Gastrocnemius medialis (tissue), 4 donors: ENCODE measurements around the gene DMGDH. TPM values are rescaled to one million over a fixed set of nuclear protein-coding genes. Genes with fewer than 3 reads are reported as not detected.

ENCODE experiments used
- ATAC-seq, 2 donors: fragments of 150-250 bp; one replicate each; pipeline ENCODE4 v1.9.1; 2016
- DNase-seq, 2 donors: peaks; one replicate each; pipeline ENCODE4 v3.0.0-alpha.2; 2019
- H3K27ac ChIP-seq, 4 donors: fragments of 200-600 bp; sonication (generic); 1 replicate in 1 of 4; 2 replicates in 3 of 4; pipeline ENCODE4 v1.5.1; 2016 to 2018; ENCODE audit warnings: mild to moderate bottlenecking in 2 of 4, moderate library complexity in 1 of 4
- H3K27me3 ChIP-seq, 3 donors: fragments of 200-600 bp; sonication (generic) in 2 of 3; 1 replicate in 1 of 3; 2 replicates in 2 of 3; pipeline versions ENCODE4 v1.5.1 to v1.6.0; 2016 to 2019; ENCODE audit warnings: mild to moderate bottlenecking in 1 of 3, moderate library complexity in 1 of 3
- H3K36me3 ChIP-seq, 2 donors: fragments of 200-600 bp; sonication (generic) in 1 of 2; one replicate each; pipeline ENCODE4 v1.5.1; 2017 to 2018
- H3K4me1 ChIP-seq, 2 donors: fragments of 200-600 bp; sonication (generic) in 1 of 2; one replicate each; pipeline ENCODE4 v1.5.1; 2016 to 2017; ENCODE audit warnings: mild to moderate bottlenecking in 2 of 2
- H3K4me3 ChIP-seq, 4 donors: fragments of 200-600 bp; sonication (generic) in 3 of 4; 1 replicate in 1 of 4; 2 replicates in 3 of 4; pipeline ENCODE4 v1.5.1; 2016 to 2019; ENCODE audit warnings: mild to moderate bottlenecking in 2 of 4
- H3K9me3 ChIP-seq, 3 donors: fragments of 200-600 bp; sonication (generic) in 2 of 3; 1 replicate in 1 of 3; 2 replicates in 2 of 3; pipeline ENCODE4 v1.5.1; 2016 to 2019
- POLR2A ChIP-seq, 2 donors: fragments of 450-650 bp; IDR thresholded peaks; one replicate each; pipeline ENCODE4 v1.6.1; 2017; ENCODE audit warnings: antibody characterized with exemption in 2 of 2, mild to moderate bottlenecking in 2 of 2, moderate library complexity in 2 of 2
- in situ Hi-C, 4 donors: fragments of 200-750 bp; cut with MboI; loops; one replicate each; pipeline versions ENCODE4 v1.15.0 to v1.8.0; 2017; ENCODE audit warnings: low sequenced_read_pairs in 4 of 4
- intact Hi-C: fragments of 100-400 bp; cut with DNase I; formaldehyde crosslinking; loops from one replicate; pipeline ENCODE4 v1.15.1; 2023; ENCODE audit warnings: low total_unique reads
- total RNA-seq, 4 donors: library from RNA; depleted of rRNA; stranded (reverse); fragments of >200 nt; gene quantifications; one replicate each; pipeline versions ENCODE4 v1.1.0 to v1.2.3, GENCODE V29; 2016
- TF ChIP-seq, protein P1 (sequence below), 5 experiments: fragments of 450-650 bp in 3 of 5; fragments of 200-600 bp in 2 of 5; sonication (generic) in 2 of 5; IDR thresholded peaks in 4 of 5; conservative IDR thresholded peaks in 1 of 5; 1 replicate in 4 of 5; 2 replicates in 1 of 5; pipeline ENCODE4 v1.5.1; 2016 to 2019; ENCODE audit warnings: antibody characterized with exemption in 5 of 5, mild to moderate bottlenecking in 3 of 5, moderate library complexity in 3 of 5

DMGDH gene
- total RNA-seq, 4 donors from 2014 or later: 0.15 to 1.8 (median 0.65) TPM

DNA sequence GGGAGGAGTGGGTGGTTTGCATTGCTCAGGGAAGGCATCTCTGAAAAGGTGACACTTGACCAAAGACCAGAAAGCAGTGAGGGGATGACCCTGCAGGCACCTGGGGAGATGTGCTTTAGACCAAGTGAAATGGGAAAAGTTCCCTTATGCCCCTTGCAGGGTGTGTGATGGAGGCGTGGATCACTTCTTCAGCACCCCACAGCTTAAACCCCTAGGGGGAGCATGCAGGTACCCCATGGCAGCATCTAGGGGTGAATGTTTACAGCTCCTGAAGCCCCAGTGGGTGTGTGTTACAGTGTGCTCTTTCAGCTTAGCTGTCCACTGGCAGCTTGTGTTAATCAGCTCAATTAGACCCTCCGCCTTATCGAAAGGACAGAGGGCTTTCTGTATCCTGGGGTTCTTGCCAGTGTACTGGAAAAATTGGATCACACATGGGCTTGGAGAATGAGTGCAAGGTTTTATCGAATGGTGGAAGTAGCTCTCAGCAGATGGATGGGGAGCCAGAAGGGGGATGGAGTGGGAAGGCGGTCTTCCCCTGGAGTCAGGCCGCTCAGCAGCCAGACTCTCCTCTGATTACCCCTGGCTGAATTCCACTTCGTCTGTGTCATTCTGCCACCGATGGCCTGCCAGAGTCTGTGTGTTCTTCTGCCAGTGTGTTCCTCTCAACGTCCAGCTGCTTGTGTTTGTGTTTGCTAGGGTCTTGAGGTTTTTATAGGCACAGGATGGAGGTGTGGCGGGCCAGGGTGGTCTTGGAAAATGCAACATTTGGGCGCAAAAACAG is 6.4 kb upstream of the DMGDH start:
- no peak for DNase-seq
- Histone ChIP-seq H3K36me3 (no peaks in the 10 kb centered on the region), H3K27ac (no peak overlapping the region), H3K4me3 (no peak overlapping the region), H3K27me3 (no peaks in the 10 kb centered on the region), H3K4me1 (no peaks in the 10 kb centered on the region), H3K9me3 (no peaks in the 10 kb centered on the region)
- in situ Hi-C loops (no loop called here), intact Hi-C loops (loop anchor here (5.0 kb wide), 1 partner anchor 1191 kb away; no protein-coding TSS in a partner anchor)
- TF ChIP-seq POLR2A (IDR thresholded peaks at IDR 0.05): no peak
- TF ChIP-seq, protein P1, sequence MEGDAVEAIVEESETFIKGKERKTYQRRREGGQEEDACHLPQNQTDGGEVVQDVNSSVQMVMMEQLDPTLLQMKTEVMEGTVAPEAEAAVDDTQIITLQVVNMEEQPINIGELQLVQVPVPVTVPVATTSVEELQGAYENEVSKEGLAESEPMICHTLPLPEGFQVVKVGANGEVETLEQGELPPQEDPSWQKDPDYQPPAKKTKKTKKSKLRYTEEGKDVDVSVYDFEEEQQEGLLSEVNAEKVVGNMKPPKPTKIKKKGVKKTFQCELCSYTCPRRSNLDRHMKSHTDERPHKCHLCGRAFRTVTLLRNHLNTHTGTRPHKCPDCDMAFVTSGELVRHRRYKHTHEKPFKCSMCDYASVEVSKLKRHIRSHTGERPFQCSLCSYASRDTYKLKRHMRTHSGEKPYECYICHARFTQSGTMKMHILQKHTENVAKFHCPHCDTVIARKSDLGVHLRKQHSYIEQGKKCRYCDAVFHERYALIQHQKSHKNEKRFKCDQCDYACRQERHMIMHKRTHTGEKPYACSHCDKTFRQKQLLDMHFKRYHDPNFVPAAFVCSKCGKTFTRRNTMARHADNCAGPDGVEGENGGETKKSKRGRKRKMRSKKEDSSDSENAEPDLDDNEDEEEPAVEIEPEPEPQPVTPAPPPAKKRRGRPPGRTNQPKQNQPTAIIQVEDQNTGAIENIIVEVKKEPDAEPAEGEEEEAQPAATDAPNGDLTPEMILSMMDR (IDR thresholded peaks at IDR 0.05 in 4 of 5, conservative IDR thresholded peaks at IDR 0.05 in 1 of 5): no peak
- ATAC-seq: peak in 1 of 2 donors; percentile 72

DNA sequence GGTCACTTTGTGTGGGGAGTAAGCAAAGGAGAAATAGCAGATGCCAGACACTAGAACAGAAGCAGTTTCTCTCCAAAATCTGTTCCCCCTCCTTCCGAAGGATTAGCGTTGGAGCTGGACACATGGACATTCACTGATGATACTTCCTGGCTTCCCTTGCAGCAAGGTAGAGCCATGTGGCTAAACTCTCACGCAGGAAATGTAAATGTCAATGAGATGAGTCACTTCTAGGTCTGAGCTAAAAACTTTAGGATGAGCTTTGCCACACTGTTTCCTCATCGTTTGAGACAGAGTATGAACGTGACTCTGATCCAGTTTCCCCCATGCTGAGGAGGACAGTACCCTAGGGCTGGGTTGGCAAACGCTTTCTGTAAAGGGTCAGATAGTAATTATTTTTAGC is 5.2 kb upstream of the DMGDH start:
- H3K4me3 ChIP-seq: no peak overlapping the region
- peaks cover 0 to 7% (median 0%) of the 10 kb centered on the region in 3 donors for H3K27me3 ChIP-seq
- H3K4me1 ChIP-seq: no peaks in the 10 kb centered on the region
- ATAC-seq: no peak
- TF ChIP-seq POLR2A (IDR thresholded peaks at IDR 0.05): no peak
- TF ChIP-seq, protein P1 (IDR thresholded peaks at IDR 0.05 in 4 of 5, conservative IDR thresholded peaks at IDR 0.05 in 1 of 5): no peak
- intact Hi-C loops (loop anchor here (5.0 kb wide), 1 partner anchor 1193 kb away; no protein-coding TSS in a partner anchor), in situ Hi-C loops (no loop called here)
- H3K36me3 ChIP-seq: no peaks in the 10 kb centered on the region
- DNase-seq: no peak
- H3K27ac ChIP-seq: no peak overlapping the region
- no peaks in the 10 kb centered on the region for H3K9me3 ChIP-seq

DNA sequence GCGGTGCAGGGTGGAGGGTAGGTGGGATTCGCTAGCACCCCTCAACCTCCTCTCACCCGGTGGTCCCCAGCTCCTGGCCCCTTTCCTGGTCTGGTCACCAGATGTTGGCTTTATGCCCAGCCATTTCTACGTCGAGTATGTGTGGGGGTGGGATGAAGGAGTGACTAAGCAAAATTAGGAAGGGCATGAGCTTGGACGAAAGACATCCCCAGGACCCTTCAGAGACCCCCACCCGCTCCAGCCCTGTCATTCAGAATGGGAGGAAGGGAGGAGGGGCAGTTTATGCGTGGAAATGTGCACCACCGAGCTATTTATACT is 835 bp upstream of the DMGDH start:
- DNase-seq (no peak), ATAC-seq (peak; percentile 24 to 41)
- H3K4me3 ChIP-seq: peak overlapping the region; percentile 31 to 54 (median 40)
- peak overlapping the region; percentile 24 to 62 (median 36) for H3K27ac ChIP-seq
- no peak for TF ChIP-seq POLR2A (IDR thresholded peaks at IDR 0.05)
- TF ChIP-seq, protein P1 (IDR thresholded peaks at IDR 0.05 in 4 of 5, conservative IDR thresholded peaks at IDR 0.05 in 1 of 5): no peak
- no peaks in the 10 kb centered on the region for H3K9me3 ChIP-seq
- in situ Hi-C loops: no loop called here
- no peaks in the 10 kb centered on the region for H3K4me1 ChIP-seq
- no peaks in the 10 kb centered on the region for H3K36me3 ChIP-seq
- peaks cover 0 to 15% (median 0%) of the 10 kb centered on the region in 3 donors for H3K27me3 ChIP-seq
- intact Hi-C loops: no loop called here

DNA sequence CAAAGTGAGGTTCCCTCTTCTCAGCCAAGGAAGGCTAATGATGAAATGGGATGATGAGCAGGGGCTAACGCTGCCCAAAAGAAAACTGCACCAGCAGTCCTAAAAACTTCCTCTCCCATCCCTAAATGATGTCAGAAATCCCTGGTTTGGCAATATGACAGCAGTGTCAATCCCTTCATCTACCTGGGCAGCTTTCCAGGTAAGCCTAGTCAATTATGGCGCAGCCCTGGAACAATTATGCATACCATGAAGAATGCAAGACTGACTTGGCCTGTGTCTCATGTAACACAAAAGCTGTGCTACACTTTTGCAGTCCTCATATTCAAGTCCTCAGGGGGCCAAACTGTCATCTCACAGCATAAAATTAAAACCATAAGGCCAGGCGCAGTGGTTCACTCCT is 7.0 kb downstream of the DMGDH start:
- DNase-seq: no peak
- in situ Hi-C loops (no loop called here), intact Hi-C loops (no loop called here)
- no peaks in the 10 kb centered on the region for H3K4me1 ChIP-seq
- H3K9me3 ChIP-seq: no peaks in the 10 kb centered on the region
- ATAC-seq: no peak
- no peak overlapping the region for H3K27ac ChIP-seq
- H3K4me3 ChIP-seq: no peak overlapping the region
- no peaks in the 10 kb centered on the region for H3K36me3 ChIP-seq
- no peak for TF ChIP-seq POLR2A (IDR thresholded peaks at IDR 0.05)
- TF ChIP-seq, protein P1 (IDR thresholded peaks at IDR 0.05 in 4 of 5, conservative IDR thresholded peaks at IDR 0.05 in 1 of 5): no peak
- H3K27me3 ChIP-seq: no peaks in the 10 kb centered on the region
